ENCODE results near the gene TMEM214. TPM values are rescaled to one million over a fixed set of nuclear protein-coding genes. Genes with fewer than 3 reads are reported as not detected.

Gene TMEM214
- total and polyA plus RNA-seq, 2 of the 8 experiments (the other 6 are each of a cell fraction or from before 2014, with no cell fraction given): 49.7 to 71.0 TPM

DNA sequence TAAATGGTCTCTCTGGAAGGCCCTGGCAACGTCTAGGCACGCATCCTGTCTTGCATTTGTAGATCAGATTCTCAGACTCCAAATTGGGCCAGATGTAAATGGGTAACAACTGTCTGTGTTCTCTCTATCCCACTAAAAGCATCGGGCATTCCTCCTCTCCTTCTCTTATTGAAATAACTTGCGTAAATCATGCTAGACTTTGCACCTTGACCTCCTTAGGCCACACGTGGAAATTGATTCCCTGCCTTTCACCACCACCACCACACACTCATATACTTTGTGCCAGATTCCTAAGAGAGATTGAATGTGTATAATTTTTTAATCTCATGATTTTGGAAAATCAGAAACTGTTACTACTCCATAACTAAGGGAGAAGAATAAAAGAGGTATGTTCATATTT, 41.0 kb upstream of the TMEM214 start (continued):
- TF ChIP-seq, protein P1, sequence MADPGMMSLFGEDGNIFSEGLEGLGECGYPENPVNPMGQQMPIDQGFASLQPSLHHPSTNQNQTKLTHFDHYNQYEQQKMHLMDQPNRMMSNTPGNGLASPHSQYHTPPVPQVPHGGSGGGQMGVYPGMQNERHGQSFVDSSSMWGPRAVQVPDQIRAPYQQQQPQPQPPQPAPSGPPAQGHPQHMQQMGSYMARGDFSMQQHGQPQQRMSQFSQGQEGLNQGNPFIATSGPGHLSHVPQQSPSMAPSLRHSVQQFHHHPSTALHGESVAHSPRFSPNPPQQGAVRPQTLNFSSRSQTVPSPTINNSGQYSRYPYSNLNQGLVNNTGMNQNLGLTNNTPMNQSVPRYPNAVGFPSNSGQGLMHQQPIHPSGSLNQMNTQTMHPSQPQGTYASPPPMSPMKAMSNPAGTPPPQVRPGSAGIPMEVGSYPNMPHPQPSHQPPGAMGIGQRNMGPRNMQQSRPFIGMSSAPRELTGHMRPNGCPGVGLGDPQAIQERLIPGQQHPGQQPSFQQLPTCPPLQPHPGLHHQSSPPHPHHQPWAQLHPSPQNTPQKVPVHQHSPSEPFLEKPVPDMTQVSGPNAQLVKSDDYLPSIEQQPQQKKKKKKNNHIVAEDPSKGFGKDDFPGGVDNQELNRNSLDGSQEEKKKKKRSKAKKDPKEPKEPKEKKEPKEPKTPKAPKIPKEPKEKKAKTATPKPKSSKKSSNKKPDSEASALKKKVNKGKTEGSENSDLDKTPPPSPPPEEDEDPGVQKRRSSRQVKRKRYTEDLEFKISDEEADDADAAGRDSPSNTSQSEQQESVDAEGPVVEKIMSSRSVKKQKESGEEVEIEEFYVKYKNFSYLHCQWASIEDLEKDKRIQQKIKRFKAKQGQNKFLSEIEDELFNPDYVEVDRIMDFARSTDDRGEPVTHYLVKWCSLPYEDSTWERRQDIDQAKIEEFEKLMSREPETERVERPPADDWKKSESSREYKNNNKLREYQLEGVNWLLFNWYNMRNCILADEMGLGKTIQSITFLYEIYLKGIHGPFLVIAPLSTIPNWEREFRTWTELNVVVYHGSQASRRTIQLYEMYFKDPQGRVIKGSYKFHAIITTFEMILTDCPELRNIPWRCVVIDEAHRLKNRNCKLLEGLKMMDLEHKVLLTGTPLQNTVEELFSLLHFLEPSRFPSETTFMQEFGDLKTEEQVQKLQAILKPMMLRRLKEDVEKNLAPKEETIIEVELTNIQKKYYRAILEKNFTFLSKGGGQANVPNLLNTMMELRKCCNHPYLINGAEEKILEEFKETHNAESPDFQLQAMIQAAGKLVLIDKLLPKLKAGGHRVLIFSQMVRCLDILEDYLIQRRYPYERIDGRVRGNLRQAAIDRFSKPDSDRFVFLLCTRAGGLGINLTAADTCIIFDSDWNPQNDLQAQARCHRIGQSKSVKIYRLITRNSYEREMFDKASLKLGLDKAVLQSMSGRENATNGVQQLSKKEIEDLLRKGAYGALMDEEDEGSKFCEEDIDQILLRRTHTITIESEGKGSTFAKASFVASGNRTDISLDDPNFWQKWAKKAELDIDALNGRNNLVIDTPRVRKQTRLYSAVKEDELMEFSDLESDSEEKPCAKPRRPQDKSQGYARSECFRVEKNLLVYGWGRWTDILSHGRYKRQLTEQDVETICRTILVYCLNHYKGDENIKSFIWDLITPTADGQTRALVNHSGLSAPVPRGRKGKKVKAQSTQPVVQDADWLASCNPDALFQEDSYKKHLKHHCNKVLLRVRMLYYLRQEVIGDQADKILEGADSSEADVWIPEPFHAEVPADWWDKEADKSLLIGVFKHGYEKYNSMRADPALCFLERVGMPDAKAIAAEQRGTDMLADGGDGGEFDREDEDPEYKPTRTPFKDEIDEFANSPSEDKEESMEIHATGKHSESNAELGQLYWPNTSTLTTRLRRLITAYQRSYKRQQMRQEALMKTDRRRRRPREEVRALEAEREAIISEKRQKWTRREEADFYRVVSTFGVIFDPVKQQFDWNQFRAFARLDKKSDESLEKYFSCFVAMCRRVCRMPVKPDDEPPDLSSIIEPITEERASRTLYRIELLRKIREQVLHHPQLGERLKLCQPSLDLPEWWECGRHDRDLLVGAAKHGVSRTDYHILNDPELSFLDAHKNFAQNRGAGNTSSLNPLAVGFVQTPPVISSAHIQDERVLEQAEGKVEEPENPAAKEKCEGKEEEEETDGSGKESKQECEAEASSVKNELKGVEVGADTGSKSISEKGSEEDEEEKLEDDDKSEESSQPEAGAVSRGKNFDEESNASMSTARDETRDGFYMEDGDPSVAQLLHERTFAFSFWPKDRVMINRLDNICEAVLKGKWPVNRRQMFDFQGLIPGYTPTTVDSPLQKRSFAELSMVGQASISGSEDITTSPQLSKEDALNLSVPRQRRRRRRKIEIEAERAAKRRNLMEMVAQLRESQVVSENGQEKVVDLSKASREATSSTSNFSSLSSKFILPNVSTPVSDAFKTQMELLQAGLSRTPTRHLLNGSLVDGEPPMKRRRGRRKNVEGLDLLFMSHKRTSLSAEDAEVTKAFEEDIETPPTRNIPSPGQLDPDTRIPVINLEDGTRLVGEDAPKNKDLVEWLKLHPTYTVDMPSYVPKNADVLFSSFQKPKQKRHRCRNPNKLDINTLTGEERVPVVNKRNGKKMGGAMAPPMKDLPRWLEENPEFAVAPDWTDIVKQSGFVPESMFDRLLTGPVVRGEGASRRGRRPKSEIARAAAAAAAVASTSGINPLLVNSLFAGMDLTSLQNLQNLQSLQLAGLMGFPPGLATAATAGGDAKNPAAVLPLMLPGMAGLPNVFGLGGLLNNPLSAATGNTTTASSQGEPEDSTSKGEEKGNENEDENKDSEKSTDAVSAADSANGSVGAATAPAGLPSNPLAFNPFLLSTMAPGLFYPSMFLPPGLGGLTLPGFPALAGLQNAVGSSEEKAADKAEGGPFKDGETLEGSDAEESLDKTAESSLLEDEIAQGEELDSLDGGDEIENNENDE (IDR thresholded peaks at IDR 0.05; ENCODE audit: insufficient replicate concordance, low read length): no peak
- no peak for TF ChIP-seq SIRT6 (IDR thresholded peaks at IDR 0.05; ENCODE audit: low read length)

Data from H1 (cell line).